Ishikawa (cell line): ENCODE measurements around the gene BICC1.

ENCODE experiments used
- CEBPB ChIP-seq: IDR thresholded peaks from 2 replicates; pipeline ENCODE4 v1.6.1; 2012
- CREB1 ChIP-seq: IDR thresholded peaks from 2 replicates; pipeline ENCODE4 v1.6.1; 2012; ENCODE audit warnings: low read depth
- EGR1 ChIP-seq: IDR thresholded peaks from 2 replicates; pipeline ENCODE4 v1.6.1; 2012
- EP300 ChIP-seq: IDR thresholded peaks from 2 replicates; pipeline ENCODE4 v1.6.1; 2012; ENCODE audit warnings: borderline replicate concordance
- FOXM1 ChIP-seq: IDR thresholded peaks from 2 replicates; pipeline ENCODE4 v1.6.1; 2012; ENCODE audit warnings: low read depth, borderline replicate concordance
- MAX ChIP-seq: IDR thresholded peaks from 2 replicates; pipeline ENCODE4 v1.6.1; 2012
- NFIC ChIP-seq: IDR thresholded peaks from 2 replicates; pipeline ENCODE4 v1.6.1; 2012
- RAD21 ChIP-seq: IDR thresholded peaks from 2 replicates; pipeline ENCODE4 v1.6.1; 2012; ENCODE audit warnings: low read depth
- REST ChIP-seq: IDR thresholded peaks from 2 replicates; pipeline ENCODE4 v1.6.1; 2012; ENCODE audit warnings: low read depth, mild to moderate bottlenecking
- TAF1 ChIP-seq: IDR thresholded peaks from 2 replicates; pipeline ENCODE4 v1.6.1; 2012; ENCODE audit warnings: low read depth, mild to moderate bottlenecking
- TCF12 ChIP-seq: IDR thresholded peaks from 2 replicates; pipeline ENCODE4 v1.6.1; 2012; ENCODE audit warnings: low read depth
- TEAD4 ChIP-seq: IDR thresholded peaks from 2 replicates; pipeline ENCODE4 v1.6.1; 2012
- USF1 ChIP-seq: IDR thresholded peaks from 2 replicates; pipeline ENCODE4 v1.6.1; 2012
- YY1 ChIP-seq: IDR thresholded peaks from 2 replicates; pipeline ENCODE4 v1.6.1; 2012; ENCODE audit warnings: low read depth
- ZBTB7A ChIP-seq: IDR thresholded peaks from 2 replicates; pipeline ENCODE4 v1.6.1; 2012; ENCODE audit warnings: low read depth

Gene BICC1

GRCh38 chr10:58573144-58573543 lies 60.5 kb downstream of the BICC1 start:
- no peak for TF ChIP-seq NFIC
- TF ChIP-seq EGR1 = no peak
- TF ChIP-seq TCF12 = no peak
- no peak for TF ChIP-seq RAD21
- TF ChIP-seq REST = no peak
- TF ChIP-seq TAF1 = no peak
- no peak for TF ChIP-seq CREB1
- TF ChIP-seq CEBPB = no peak
- no peak for TF ChIP-seq FOXM1
- TF ChIP-seq MAX = no peak
- TF ChIP-seq USF1 = no peak
- no peak for TF ChIP-seq TEAD4

- TF ChIP-seq USF1 = no peak
Measured at GRCh38 chr10:58574058-58574457, 61.4 kb downstream of the BICC1 start.

GRCh38 chr10:58575491-58575890 lies 62.8 kb downstream of the BICC1 start:
- TF ChIP-seq YY1 = no peak
- TF ChIP-seq CREB1 = no peak

- TF ChIP-seq TEAD4 (no peak), TAF1 (no peak), ZBTB7A (no peak), EP300 (no peak), REST (no peak), EGR1 (no peak), YY1 (no peak), NFIC (no peak), TCF12 (no peak), FOXM1 (no peak), USF1 (no peak), RAD21 (no peak), MAX (no peak), CEBPB (no peak), CREB1 (no peak)
Measured at GRCh38 chr10:58576751-58577436, 64.2 kb downstream of the BICC1 start.

- TF ChIP-seq CEBPB (no peak), REST (no peak), USF1 (no peak), YY1 (no peak), TCF12 (no peak), EP300 (no peak), TEAD4 (no peak), FOXM1 (no peak), CREB1 (no peak), RAD21 (no peak), EGR1 (no peak)
Measured at GRCh38 chr10:58577437-58577777, 64.7 kb downstream of the BICC1 start.
